Activated CD8-positive, alpha-beta memory T cell treated with anti-CD3 and anti-CD28 coated beads, Interleukin-2, amount 50 U/mL, for 24 hours (primary cell): ENCODE measurements around the gene IL22RA1.

Experiments
- DNase-seq: peaks from one replicate; pipeline ENCODE4 v3.0.0-alpha.2; 2020; ENCODE audit errors: extremely low read depth

IL22RA1 gene

DNA sequence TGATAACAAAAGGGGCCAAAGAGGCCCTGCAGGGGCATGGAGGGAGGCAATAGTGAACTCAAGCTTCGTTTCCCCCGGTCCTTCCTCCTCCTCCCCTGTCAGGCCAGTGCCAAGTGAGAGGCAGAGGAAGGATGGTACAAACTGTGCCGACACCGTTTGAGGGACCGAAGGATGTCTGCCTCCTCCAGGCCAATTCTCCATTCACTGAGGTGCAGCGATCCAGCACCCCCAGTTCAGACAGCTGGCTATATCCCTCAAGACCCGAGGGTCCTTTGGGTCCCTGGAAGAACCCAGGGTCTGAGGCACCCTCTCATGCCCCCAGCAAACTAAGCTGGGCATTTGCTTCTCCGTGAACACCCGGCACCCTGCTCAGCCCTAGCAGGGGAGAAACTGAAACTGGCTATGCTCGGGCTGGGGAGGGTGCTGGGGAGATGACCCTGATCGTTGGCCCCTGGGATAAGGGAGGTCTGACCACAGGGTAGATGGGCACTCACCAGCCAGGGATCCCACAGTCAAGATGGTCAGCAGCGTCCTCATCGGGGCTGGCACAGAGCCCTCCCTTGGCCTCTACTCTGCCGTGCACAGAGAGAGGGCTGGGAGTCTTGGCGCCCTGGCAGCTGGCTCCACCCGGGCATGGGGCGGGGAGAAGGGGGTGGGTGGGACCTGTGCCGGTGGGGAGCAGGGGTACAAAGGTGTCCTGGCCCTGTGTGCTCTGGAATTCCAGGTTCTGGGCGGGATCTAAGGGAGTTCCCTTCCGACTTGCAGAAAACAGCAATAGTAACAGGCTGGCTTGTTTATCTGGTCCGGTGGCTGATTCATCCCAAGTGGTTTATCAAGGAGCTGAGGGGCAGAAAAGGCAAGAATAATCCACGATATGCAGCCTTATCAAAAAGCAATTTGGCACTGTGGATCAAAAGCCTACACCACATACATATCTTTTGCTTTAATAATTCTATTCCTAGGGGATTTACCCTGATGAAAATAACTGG lies at the start of gene IL22RA1:
TSS of gene IL22RA1 (minus strand) at position 595 of the 989 bp plus-strand sequence. CDS start at position 537, 58 bp downstream.
- DNase-seq, result no peak

DNA sequence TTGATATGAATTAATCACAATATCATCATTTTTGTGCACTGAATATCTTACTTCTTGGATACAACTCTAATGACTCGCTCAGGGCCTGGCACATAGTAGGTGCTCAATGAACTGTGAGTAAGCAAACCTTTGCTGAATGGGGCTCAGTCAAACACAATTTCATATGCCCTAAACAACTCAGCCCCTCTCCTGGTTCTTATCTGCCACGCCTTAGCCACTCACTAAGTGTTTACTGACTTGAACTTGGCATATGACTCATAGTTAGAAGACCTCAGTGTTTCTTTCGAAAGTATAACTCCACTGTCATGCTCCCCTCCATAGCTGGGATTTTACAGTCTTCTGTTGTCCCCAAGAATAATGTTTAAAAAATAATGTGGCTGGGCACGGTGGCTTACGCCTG lies 48.9 kb upstream of the IL22RA1 start:
- DNase-seq, result no peak

- DNase-seq, result no peak
Observed at GRCh38 chr1:24190983-24191461, 48.1 kb upstream of the IL22RA1 start.

DNA sequence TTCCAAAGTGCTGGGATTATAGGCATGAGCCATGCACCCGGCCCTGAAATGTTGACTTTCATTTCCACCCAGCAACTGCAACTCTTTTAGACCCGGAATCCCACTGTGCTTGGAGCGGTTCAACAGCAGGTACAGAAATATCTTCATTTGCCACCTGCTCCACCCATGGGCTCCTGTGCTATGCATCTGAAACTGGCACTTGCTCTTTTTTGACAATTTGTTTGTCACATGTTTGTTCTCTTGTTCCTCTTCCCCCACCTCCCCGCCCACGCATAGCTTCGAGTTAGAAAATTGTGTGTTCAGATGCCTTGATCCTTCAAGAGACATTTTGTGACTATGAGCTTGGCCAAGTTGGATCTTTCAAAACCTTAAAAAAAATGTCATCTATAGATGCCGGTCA lies 46.6 kb upstream of the IL22RA1 start:
- DNase-seq, result no peak

- DNase-seq, result peak; percentile 49
Observed at GRCh38 chr1:24186993-24187790, 44.3 kb upstream of the IL22RA1 start, which contains the start of gene IFNLR1. TSS of gene IFNLR1 (minus strand) at chr1:24187289. CDS start at chr1:24187248, 41 bp downstream.

- DNase-seq, result no peak
Observed at GRCh38 chr1:24186711-24186992, 43.7 kb upstream of the IL22RA1 start.

DNA sequence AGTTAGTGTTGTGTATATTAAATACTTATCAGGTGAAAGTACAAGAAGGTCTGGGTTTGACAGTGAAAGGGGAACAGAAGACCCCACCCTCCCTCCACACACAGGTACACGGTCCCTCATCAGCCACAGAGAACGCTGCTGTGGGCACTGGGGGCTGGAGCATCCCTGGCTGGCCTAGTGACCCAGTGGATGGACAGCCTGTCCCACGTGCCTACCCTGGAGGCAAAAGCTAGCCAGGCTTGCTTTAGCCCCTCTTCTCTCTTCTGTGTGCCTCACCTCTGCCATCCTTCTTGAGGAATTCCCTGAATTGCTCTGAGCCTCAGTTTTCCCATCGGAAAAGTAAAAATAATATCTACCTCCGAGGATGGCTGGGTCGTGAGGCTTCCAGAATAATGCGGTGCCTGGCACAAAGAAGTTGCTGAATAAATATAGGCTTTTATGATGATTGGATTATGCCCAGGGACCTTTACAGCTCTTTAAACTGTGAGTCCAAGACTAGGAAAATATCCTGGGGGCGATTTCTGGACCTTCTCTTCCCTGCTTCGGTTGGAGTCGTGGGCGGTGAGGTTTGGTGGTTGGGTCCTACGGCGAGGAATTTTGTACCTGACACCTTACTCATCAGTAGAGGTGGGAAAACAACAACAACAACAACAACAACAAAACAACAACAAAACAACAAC lies 43.2 kb upstream of the IL22RA1 start:
- no peak for DNase-seq

- no peak for DNase-seq
Observed at GRCh38 chr1:24185076-24185475, 42.1 kb upstream of the IL22RA1 start.

DNA sequence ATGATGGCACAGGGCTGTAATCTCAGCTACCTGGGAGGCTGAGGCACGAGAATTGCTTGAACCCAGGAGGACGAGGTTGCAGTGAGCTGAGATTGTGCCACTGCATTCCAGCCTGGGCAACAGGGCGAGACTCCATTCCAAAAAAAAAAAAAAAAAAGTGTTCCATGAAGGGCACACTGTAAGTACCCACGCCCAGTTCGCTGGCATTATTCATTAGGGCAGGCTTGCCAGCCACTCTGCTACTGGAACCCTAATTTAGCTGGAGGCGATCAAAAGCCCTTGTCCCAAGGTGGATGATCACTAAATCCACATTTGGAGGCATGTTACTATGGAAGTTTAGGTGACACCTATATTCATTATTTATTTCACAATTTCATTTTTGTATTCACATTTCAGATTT lies 39.1 kb upstream of the IL22RA1 start:
- no peak for DNase-seq

- DNase-seq, result no peak
Observed at GRCh38 chr1:24181619-24182018, 38.7 kb upstream of the IL22RA1 start.

DNA sequence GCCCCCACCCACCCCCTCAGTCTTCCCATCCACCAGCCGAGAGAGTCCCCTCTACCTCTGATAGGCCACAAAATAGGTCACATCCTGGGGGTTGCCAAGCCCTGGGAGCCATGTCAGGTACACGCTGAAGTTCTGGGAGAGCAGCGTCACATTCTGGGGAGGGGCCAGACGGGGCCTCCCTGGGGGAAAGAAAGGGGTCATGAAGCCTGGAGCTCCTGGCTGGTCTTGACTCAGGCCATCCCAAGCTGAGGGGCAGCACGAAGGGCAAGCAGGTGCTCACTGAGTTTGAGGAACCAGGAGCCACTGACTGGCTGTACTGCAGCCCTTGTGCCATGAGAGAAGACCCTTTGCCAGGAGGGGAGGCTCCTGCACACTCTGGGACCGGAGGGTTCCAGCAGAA lies 37.7 kb upstream of the IL22RA1 start:
- DNase-seq, result no peak

DNA sequence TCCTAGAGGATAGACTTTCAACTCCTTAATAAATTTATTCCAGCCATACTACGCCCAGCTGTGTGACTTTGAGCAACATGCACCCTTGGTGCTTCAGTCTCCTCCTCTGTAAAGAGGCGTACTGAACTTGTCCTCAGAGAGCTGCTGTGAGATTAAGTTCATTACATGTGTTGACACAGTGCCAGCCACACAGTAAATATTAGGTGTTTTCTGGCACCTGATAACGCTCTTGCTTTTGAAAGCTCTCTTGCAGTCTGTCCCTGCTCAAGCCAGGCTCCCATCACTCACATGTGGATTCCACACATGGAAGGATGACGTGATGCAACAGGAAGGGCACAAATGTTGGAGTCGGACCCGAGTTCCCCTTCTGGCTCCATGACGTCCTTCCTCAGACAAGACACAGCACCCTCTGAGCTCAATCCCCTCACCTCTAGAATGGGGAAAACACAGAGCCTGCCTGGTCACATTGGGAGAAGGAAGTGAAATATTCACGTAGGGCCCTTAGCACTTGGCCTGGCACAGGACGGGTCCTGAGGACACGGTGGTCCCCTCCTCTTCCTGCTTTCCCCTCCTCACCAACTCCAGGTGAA lies 36.4 kb upstream of the IL22RA1 start:
- DNase-seq, result no peak

GRCh38 chr1:24178407-24178806 lies 35.5 kb upstream of the IL22RA1 start:
- DNase-seq, result no peak

DNA sequence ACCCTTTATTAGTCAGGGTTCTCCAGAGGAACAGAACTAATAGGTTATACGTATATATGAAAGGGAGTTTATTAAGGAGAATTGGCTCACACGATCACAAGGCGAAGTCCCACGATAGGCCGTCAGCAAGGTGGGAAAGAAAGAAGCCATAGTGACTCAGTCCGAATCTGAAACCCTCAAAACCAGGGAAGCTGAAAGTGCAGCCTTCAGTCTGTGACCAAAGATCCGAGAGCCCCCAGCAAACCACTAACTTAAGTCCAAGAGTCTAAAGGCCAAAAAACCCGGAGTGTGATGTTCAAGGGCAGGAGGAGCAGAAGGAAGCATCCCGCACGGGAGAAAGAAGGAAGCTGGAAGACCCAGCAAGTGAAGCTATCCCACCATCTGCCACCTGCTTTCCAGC lies 34.2 kb upstream of the IL22RA1 start:
- DNase-seq, result no peak

- DNase-seq, result no peak
Observed at GRCh38 chr1:24175033-24175755, 32.3 kb upstream of the IL22RA1 start.

DNA sequence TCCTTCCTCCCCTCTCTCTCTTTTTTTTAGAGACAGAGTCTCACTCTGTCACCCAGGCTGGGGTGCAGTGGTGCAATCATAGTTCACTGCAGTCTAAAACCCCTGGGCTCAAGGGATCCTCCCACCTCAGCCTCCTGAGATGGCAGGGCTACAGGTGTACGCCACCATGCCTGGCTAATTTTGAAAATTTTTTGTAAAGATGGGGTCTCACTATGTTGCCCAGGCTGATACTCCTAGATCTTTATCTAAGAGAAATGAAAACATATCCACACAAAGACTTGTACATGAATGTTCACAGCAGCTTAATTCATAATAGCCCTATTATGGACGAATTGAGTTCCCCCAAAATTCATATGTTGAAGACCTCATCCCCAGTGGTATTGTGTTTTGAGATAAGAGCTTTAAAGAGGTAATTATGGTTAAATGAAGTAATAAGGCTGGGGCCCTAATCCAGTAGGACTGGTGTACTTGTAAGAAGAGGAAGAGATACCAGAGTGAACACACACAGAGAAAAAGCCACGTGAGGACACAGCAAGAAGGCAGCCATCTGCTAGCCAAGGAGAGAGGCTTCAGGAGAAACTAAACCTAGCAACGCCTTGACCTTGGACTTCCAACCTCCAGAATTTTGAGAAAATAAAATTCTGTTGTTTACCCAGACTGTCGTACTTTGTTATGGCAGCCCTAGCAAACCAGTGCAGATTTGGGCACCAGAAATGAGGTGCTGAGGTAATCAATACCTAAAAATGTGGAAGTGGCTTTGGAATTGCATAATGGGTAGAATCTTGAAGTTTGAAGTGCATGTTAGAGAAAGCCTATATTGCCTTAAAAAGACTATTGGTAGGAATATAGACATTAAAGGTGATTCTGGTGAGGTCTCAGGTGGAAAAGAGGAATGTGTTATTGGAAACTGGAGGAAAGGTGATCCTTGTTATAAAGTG lies 31.0 kb upstream of the IL22RA1 start:
- DNase-seq, result no peak

GRCh38 chr1:24172598-24172997 lies 29.7 kb upstream of the IL22RA1 start:
- DNase-seq, result no peak

GRCh38 chr1:24169286-24169685 lies 26.3 kb upstream of the IL22RA1 start:
- DNase-seq, result no peak

GRCh38 chr1:24168245-24168644 lies 25.3 kb upstream of the IL22RA1 start:
- no peak for DNase-seq

GRCh38 chr1:24167008-24167407 lies 24.1 kb upstream of the IL22RA1 start:
- DNase-seq, result no peak
